SK-N-SH (cell line): ENCODE measurements around the gene CCND1. TPM values are rescaled to one million over a fixed set of nuclear protein-coding genes. Genes with fewer than 3 reads are reported as not detected.

Experiments used
- CTCF ChIA-PET: fragments of 300-600, 350-600 bp; formaldehyde crosslinking; extraction: SDS; loops from one replicate; lab custom pipeline; 2021; lab: Yijun Ruan, JAX
- POLR2A ChIA-PET: fragments of 350-600 bp; sonication (Branson Sonifier 250); formaldehyde crosslinking; extraction: SDS; loops from one replicate; lab custom pipeline; 2020; ENCODE audit warnings: antibody characterized with exemption, inconsistent platforms; lab: Yijun Ruan, JAX
- DNase-seq: peaks from one replicate; pipeline ENCODE4 v3.0.0; 2012
- H2AFZ ChIP-seq: fragments of 200-600 bp; sonication (generic); 2 replicates; pipeline ENCODE4 v1.8.1; 2016; ENCODE audit warnings: antibody characterized with exemption, mild to moderate bottlenecking, low read depth
- H3F3A ChIP-seq: fragments of 200-600 bp; sonication (generic); replicated peaks from 2 replicates; pipeline ENCODE3; 2016; ENCODE audit warnings: antibody characterized with exemption, mild to moderate bottlenecking; ENCODE audit not compliant: insufficient read depth
- H3K27ac ChIP-seq, 2 experiments: fragments of 200-500 bp in 1 of 2; fragments of 200-600 bp in 1 of 2; sonication (Bioruptor generic) in 1 of 2; sonication (generic), shearing (Covaris generic) in 1 of 2; 2 replicates each; pipeline versions ENCODE4 v1.5.1 to v1.6.1; 2014 to 2016; ENCODE audit warnings: low read depth in 2 of 2, inconsistent platforms in 1 of 2, low read length in 1 of 2, mild to moderate bottlenecking in 1 of 2, mixed read lengths in 1 of 2
- H3K27me3 ChIP-seq: fragments of 200-600 bp; sonication (generic), shearing (Covaris generic); 2 replicates; pipeline ENCODE4 v1.6.1; 2016; ENCODE audit warnings: mixed run types; ENCODE audit not compliant: insufficient read depth
- H3K36me3 ChIP-seq, 2 experiments: fragments of 200-500 bp in 1 of 2; fragments of 200-600 bp in 1 of 2; sonication (Bioruptor generic) in 1 of 2; sonication (generic) in 1 of 2; replicated peaks in 1 of 2; 2 replicates each; pipeline versions ENCODE3 to v1.5.1; 2014 to 2016; ENCODE audit warnings: low read length in 1 of 2, mild to moderate bottlenecking in 1 of 2; ENCODE audit not compliant: insufficient read depth in 2 of 2, control insufficient read depth in 1 of 2
- H3K4me1 ChIP-seq, 2 experiments: fragments of 200-500 bp in 1 of 2; fragments of 200-600 bp in 1 of 2; sonication (Bioruptor generic) in 1 of 2; sonication (generic), shearing (Covaris generic) in 1 of 2; 2 replicates each; pipeline versions ENCODE4 v1.5.1 to v1.6.1; 2014 to 2016; ENCODE audit warnings: low read depth in 1 of 2, low read length in 1 of 2, mixed run types in 1 of 2; ENCODE audit not compliant: insufficient read depth in 2 of 2, control insufficient read depth in 1 of 2
- H3K4me2 ChIP-seq: fragments of 200-600 bp; sonication (generic), shearing (Covaris generic); 2 replicates; pipeline ENCODE4 v1.6.1; 2017; ENCODE audit warnings: mixed run types
- H3K4me3 ChIP-seq, 2 experiments: fragments of 200-500 bp in 1 of 2; fragments of 200-600 bp in 1 of 2; sonication (Bioruptor generic) in 1 of 2; sonication (generic), shearing (Covaris generic) in 1 of 2; 2 replicates each; pipeline versions ENCODE4 v1.5.1 to v1.8.1; 2014 to 2016; ENCODE audit warnings: low read depth in 2 of 2, inconsistent platforms in 1 of 2, low read length in 1 of 2, mild to moderate bottlenecking in 1 of 2, mixed read lengths in 1 of 2, moderate library complexity in 1 of 2
- H3K79me2 ChIP-seq: fragments of 200-600 bp; sonication (generic); 2 replicates; pipeline ENCODE4 v1.8.1; 2017; ENCODE audit warnings: mild to moderate bottlenecking; ENCODE audit not compliant: insufficient read depth
- H3K9ac ChIP-seq: fragments of 200-600 bp; sonication (generic); 2 replicates; pipeline ENCODE4 v1.6.1; 2017; ENCODE audit warnings: mixed run types
- H3K9me2 ChIP-seq: fragments of 200-600 bp; sonication (generic); 2 replicates; pipeline ENCODE4 v1.6.1; 2017; ENCODE audit warnings: mixed run types
- H3K9me3 ChIP-seq: fragments of 200-600 bp; sonication (generic); 2 replicates; pipeline ENCODE4 v1.6.1; 2017; ENCODE audit warnings: mixed run types, mild to moderate bottlenecking, moderate library complexity
- H4K20me1 ChIP-seq: fragments of 200-600 bp; sonication (generic); 2 replicates; pipeline ENCODE4 v1.6.1; 2017; ENCODE audit warnings: mild to moderate bottlenecking, mixed run types; ENCODE audit not compliant: insufficient read depth
- CHD2 ChIP-seq: fragments of 150-350 bp; IDR thresholded peaks from 2 replicates; pipeline ENCODE4 v1.6.1; 2018; ENCODE audit warnings: low read length; ENCODE audit not compliant: partially characterized antibody
- FOSL2 ChIP-seq: IDR thresholded peaks from 2 replicates; pipeline ENCODE4 v1.4.0; 2012; ENCODE audit warnings: low read depth, mild to moderate bottlenecking, moderate library complexity, borderline replicate concordance
- FOXJ3 ChIP-seq: sonication (generic); formaldehyde crosslinking; IDR thresholded peaks from 2 replicates; pipeline ENCODE4 v1.5.1; 2020; ENCODE audit warnings: mild to moderate bottlenecking, missing genetic modification reagents
- FOXM1 ChIP-seq: IDR thresholded peaks from 2 replicates; pipeline ENCODE4 v1.4.0; 2012; ENCODE audit warnings: low read depth, mild to moderate bottlenecking
- GATA2 ChIP-seq: sonication (generic); formaldehyde crosslinking; IDR thresholded peaks from 2 replicates; pipeline ENCODE4 v1.5.0; 2020; ENCODE audit warnings: mild to moderate bottlenecking, missing genetic modification reagents
- JUND ChIP-seq: IDR thresholded peaks from 2 replicates; pipeline ENCODE4 v1.4.0; 2012
- MXI1 ChIP-seq: IDR thresholded peaks from 2 replicates; pipeline ENCODE4 v1.6.1; 2012; ENCODE audit warnings: mild to moderate bottlenecking, low read depth, low read length, improper control_type of control experiment
- POLR2AphosphoS5 ChIP-seq: IDR thresholded peaks from 2 replicates; pipeline ENCODE4 v1.6.1; 2012; ENCODE audit warnings: low read depth, low read length
- RAD21 ChIP-seq: IDR thresholded peaks from 2 replicates; pipeline ENCODE4 v1.6.1; 2012; ENCODE audit warnings: mild to moderate bottlenecking, low read length
- RCOR1 ChIP-seq: fragments of 150-350 bp; IDR thresholded peaks from 2 replicates; pipeline ENCODE4 v1.6.1; 2017; ENCODE audit warnings: antibody characterized with exemption, low read length
- RFX5 ChIP-seq: IDR thresholded peaks from 2 replicates; pipeline ENCODE4 v1.6.1; 2012; ENCODE audit warnings: mild to moderate bottlenecking, improper control_type of control experiment, low read length
- RXRA ChIP-seq: IDR thresholded peaks from 2 replicates; pipeline ENCODE4 v1.4.0; 2012; ENCODE audit warnings: low read depth, mild to moderate bottlenecking, borderline replicate concordance
- SMC3 ChIP-seq: IDR thresholded peaks from 2 replicates; pipeline ENCODE4 v1.6.1; 2012; ENCODE audit warnings: low read depth, low read length, improper control_type of control experiment
- TAF1 ChIP-seq: IDR thresholded peaks from 2 replicates; pipeline ENCODE4 v1.6.1; 2012; ENCODE audit warnings: low read depth, mild to moderate bottlenecking, low read length, moderate library complexity, borderline replicate concordance
- TEAD4 ChIP-seq: IDR thresholded peaks from 2 replicates; pipeline ENCODE4 v1.4.0; 2012; ENCODE audit warnings: mild to moderate bottlenecking, borderline replicate concordance; ENCODE audit not compliant: insufficient read depth
- WGBS: methylation state at CpG from one replicate; pipeline ENCODE4 v1.1.6; 2017; ENCODE audit warnings: low lambda C conversion rate; 5-methylcytosine and 5-hydroxymethylcytosine counted together
- polyA plus RNA-seq, 3 experiments: library from polyadenylated mRNA; depleted of rRNA; stranded (reverse); fragments of >200 nt; gene quantifications; 2 replicates each; pipeline ENCODE4 v1.2.3, GENCODE V29; 2012
- TF ChIP-seq, protein P1 (sequence below): IDR thresholded peaks from 2 replicates; pipeline ENCODE4 v1.6.1; 2012; ENCODE audit warnings: mild to moderate bottlenecking, low read depth, low read length, moderate library complexity
- TF ChIP-seq, protein P2 (sequence below): IDR thresholded peaks from 2 replicates; pipeline ENCODE4 v1.4.0; 2012; ENCODE audit warnings: low read depth, borderline replicate concordance
- TF ChIP-seq, protein P3 (sequence below): IDR thresholded peaks from 2 replicates; pipeline ENCODE4 v1.4.0; 2012; ENCODE audit warnings: low read depth
- TF ChIP-seq, protein P4 (sequence below): IDR thresholded peaks from 2 replicates; pipeline ENCODE4; 2012
- TF ChIP-seq, protein P5 (sequence below): fragments of 150-350 bp; IDR thresholded peaks from 2 replicates; pipeline ENCODE4 v1.6.1; 2016; ENCODE audit warnings: mild to moderate bottlenecking, low read depth, low read length
- TF ChIP-seq, protein P6 (sequence below): IDR thresholded peaks from 2 replicates; pipeline ENCODE4 v1.4.0; 2012; ENCODE audit warnings: low read depth, borderline replicate concordance

Gene CCND1
- polyA plus RNA-seq, 1 of the 3 experiments (the other 2 are of a cell fraction), result 242 TPM

DNA sequence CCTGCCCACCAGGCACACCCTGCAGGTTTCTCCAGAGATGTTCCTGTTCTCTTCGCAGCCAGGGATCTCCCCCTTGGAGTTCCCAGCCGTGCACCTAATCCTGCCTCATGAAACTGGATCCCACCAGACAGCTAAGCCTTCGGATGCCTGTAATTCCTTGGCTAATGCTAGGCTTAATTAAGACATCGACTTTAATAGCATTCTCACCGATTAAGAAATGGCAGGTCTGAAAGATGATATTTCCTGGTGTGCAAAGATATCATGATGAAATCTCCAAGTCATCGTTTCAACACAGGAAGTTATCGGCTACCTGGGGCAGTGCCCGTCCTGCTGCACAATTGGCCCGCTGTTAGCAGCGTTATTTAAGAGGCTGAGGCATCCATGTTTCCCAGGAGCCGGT, 41.5 kb upstream of the CCND1 start (continued):
- TF ChIP-seq, protein P1, sequence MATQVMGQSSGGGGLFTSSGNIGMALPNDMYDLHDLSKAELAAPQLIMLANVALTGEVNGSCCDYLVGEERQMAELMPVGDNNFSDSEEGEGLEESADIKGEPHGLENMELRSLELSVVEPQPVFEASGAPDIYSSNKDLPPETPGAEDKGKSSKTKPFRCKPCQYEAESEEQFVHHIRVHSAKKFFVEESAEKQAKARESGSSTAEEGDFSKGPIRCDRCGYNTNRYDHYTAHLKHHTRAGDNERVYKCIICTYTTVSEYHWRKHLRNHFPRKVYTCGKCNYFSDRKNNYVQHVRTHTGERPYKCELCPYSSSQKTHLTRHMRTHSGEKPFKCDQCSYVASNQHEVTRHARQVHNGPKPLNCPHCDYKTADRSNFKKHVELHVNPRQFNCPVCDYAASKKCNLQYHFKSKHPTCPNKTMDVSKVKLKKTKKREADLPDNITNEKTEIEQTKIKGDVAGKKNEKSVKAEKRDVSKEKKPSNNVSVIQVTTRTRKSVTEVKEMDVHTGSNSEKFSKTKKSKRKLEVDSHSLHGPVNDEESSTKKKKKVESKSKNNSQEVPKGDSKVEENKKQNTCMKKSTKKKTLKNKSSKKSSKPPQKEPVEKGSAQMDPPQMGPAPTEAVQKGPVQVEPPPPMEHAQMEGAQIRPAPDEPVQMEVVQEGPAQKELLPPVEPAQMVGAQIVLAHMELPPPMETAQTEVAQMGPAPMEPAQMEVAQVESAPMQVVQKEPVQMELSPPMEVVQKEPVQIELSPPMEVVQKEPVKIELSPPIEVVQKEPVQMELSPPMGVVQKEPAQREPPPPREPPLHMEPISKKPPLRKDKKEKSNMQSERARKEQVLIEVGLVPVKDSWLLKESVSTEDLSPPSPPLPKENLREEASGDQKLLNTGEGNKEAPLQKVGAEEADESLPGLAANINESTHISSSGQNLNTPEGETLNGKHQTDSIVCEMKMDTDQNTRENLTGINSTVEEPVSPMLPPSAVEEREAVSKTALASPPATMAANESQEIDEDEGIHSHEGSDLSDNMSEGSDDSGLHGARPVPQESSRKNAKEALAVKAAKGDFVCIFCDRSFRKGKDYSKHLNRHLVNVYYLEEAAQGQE, result no peak
- TF ChIP-seq, protein P2, sequence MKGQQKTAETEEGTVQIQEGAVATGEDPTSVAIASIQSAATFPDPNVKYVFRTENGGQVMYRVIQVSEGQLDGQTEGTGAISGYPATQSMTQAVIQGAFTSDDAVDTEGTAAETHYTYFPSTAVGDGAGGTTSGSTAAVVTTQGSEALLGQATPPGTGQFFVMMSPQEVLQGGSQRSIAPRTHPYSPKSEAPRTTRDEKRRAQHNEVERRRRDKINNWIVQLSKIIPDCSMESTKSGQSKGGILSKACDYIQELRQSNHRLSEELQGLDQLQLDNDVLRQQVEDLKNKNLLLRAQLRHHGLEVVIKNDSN, result no peak

DNA sequence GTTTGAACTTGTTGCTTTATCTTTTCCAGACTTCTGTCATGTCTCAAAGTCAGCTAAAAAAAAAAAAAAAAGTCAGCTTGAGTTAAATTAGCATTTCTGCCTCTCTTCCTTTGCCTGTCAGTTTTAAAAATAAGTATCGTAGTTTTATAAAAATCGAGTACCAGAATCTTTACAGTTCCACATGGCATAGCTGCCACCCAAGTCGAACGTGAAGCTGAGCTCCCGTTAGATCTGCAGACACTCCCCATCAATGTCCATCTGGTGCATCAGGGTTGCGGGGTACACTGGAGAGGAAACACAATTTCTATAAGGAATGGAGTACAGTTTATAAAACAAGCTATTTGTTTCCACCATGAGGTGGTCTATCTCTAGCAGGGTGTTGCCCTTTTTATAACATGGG, 41.0 kb upstream of the CCND1 start:
- Histone ChIP-seq H4K20me1 (no peaks in the 10 kb centered on the region), H2AFZ (no peak overlapping the region), H3K36me3 (no peaks in the 10 kb centered on the region), H3K4me1 (peaks cover 0 to 5% of the 10 kb centered on the region in 2 experiments; a peak in 1 of 4 replicates), H3K4me2 (no peak overlapping the region), H3K27ac (no peak overlapping the region), H3K9me3 (no peaks in the 10 kb centered on the region), H3K79me2 (no peaks in the 10 kb centered on the region), H3K27me3 (no peaks in the 10 kb centered on the region), H3K9me2 (no peaks in the 10 kb centered on the region), H3K9ac (no peak overlapping the region), H3K4me3 (no peak overlapping the region), H3F3A (no peaks in the 10 kb centered on the region)
- ChIA-PET POLR2A (no interaction called here), CTCF (no interaction called here)
- no peak for DNase-seq
- TF ChIP-seq TAF1 (no peak), JUND (no peak), FOXJ3 (CRISPR knock-in tag) (no peak), RCOR1 (no peak), SMC3 (no peak), CHD2 (no peak), RFX5 (no peak), TEAD4 (no peak), POLR2AphosphoS5 (no peak), MXI1 (no peak), FOXM1 (no peak), GATA2 (no peak), RXRA (no peak), RAD21 (no peak), FOSL2 (no peak)
- TF ChIP-seq, protein P2, result no peak
- TF ChIP-seq, protein P3, sequence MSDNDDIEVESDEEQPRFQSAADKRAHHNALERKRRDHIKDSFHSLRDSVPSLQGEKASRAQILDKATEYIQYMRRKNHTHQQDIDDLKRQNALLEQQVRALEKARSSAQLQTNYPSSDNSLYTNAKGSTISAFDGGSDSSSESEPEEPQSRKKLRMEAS, result no peak
- TF ChIP-seq, protein P4, sequence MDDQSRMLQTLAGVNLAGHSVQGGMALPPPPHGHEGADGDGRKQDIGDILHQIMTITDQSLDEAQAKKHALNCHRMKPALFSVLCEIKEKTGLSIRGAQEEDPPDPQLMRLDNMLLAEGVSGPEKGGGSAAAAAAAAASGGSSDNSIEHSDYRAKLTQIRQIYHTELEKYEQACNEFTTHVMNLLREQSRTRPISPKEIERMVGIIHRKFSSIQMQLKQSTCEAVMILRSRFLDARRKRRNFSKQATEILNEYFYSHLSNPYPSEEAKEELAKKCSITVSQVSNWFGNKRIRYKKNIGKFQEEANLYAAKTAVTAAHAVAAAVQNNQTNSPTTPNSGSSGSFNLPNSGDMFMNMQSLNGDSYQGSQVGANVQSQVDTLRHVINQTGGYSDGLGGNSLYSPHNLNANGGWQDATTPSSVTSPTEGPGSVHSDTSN, result no peak
- TF ChIP-seq, protein P5, sequence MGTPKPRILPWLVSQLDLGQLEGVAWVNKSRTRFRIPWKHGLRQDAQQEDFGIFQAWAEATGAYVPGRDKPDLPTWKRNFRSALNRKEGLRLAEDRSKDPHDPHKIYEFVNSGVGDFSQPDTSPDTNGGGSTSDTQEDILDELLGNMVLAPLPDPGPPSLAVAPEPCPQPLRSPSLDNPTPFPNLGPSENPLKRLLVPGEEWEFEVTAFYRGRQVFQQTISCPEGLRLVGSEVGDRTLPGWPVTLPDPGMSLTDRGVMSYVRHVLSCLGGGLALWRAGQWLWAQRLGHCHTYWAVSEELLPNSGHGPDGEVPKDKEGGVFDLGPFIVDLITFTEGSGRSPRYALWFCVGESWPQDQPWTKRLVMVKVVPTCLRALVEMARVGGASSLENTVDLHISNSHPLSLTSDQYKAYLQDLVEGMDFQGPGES, result no peak
- TF ChIP-seq, protein P6, sequence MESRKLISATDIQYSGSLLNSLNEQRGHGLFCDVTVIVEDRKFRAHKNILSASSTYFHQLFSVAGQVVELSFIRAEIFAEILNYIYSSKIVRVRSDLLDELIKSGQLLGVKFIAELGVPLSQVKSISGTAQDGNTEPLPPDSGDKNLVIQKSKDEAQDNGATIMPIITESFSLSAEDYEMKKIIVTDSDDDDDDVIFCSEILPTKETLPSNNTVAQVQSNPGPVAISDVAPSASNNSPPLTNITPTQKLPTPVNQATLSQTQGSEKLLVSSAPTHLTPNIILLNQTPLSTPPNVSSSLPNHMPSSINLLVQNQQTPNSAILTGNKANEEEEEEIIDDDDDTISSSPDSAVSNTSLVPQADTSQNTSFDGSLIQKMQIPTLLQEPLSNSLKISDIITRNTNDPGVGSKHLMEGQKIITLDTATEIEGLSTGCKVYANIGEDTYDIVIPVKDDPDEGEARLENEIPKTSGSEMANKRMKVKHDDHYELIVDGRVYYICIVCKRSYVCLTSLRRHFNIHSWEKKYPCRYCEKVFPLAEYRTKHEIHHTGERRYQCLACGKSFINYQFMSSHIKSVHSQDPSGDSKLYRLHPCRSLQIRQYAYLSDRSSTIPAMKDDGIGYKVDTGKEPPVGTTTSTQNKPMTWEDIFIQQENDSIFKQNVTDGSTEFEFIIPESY, result no peak
- WGBS, result 91% methylated on average over 6 of the region's 6 CpGs
